ENCODE results near the gene RADX. TPM values are rescaled to one million over a fixed set of nuclear protein-coding genes. Genes with fewer than 3 reads are reported as not detected.
A peak's percentile ranks its signal among the peaks of the same experiment; 100 is the strongest.

RADX gene
- total and polyA plus RNA-seq, 2 of the 13 experiments (the other 11 are each of a cell fraction or from before 2014, with no cell fraction given) = 1.1 to 2.7 TPM

DNA sequence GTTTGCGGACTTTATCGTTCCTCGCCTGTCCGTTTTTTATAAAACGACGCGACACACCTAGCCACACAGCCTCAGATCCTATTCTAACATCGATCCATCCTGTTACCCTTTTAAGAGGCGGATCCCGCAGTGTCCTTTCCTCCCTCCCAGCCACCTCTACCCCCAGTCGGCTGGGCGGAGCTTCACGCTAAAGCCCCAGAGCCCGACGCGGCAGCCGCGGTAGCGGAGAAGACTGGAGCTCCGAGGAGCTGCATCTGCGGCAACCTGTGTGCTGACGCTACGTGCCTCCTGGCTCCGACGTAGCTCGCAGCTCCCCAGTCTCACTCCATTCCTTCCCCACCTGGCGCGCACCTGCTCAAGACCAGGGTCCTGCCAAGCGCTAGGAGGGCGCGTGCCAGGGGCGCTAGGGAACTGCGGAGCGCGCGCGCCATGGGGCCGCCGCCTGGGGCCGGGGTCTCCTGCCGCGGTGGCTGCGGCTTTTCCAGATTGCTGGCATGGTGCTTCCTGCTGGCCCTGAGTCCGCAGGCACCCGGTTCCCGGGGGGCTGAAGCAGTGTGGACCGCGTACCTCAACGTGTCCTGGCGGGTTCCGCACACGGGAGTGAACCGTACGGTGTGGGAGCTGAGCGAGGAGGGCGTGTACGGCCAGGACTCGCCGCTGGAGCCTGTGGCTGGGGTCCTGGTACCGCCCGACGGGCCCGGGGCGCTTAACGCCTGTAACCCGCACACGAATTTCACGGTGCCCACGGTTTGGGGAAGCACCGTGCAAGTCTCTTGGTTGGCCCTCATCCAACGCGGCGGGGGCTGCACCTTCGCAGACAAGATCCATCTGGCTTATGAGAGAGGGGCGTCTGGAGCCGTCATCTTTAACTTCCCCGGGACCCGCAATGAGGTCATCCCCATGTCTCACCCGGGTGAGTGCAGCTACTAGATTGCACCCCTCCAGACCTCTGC, 115.0 kb downstream of the RADX start, which contains the start of gene RNF128 (continued):
- TF ChIP-seq, protein P1, sequence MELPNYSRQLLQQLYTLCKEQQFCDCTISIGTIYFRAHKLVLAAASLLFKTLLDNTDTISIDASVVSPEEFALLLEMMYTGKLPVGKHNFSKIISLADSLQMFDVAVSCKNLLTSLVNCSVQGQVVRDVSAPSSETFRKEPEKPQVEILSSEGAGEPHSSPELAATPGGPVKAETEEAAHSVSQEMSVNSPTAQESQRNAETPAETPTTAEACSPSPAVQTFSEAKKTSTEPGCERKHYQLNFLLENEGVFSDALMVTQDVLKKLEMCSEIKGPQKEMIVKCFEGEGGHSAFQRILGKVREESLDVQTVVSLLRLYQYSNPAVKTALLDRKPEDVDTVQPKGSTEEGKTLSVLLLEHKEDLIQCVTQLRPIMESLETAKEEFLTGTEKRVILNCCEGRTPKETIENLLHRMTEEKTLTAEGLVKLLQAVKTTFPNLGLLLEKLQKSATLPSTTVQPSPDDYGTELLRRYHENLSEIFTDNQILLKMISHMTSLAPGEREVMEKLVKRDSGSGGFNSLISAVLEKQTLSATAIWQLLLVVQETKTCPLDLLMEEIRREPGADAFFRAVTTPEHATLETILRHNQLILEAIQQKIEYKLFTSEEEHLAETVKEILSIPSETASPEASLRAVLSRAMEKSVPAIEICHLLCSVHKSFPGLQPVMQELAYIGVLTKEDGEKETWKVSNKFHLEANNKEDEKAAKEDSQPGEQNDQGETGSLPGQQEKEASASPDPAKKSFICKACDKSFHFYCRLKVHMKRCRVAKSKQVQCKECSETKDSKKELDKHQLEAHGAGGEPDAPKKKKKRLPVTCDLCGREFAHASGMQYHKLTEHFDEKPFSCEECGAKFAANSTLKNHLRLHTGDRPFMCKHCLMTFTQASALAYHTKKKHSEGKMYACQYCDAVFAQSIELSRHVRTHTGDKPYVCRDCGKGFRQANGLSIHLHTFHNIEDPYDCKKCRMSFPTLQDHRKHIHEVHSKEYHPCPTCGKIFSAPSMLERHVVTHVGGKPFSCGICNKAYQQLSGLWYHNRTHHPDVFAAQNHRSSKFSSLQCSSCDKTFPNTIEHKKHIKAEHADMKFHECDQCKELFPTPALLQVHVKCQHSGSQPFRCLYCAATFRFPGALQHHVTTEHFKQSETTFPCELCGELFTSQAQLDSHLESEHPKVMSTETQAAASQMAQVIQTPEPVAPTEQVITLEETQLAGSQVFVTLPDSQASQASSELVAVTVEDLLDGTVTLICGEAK (IDR thresholded peaks at IDR 0.05) = no peak; the same call in 1 of the 2 replicates
- TF ChIP-seq, protein P1 (CRISPR knock-in tag; IDR thresholded peaks at IDR 0.05) = peak; percentile 97
- TF ChIP-seq ZNF713 (CRISPR knock-in tag; IDR thresholded peaks at IDR 0.05) (no peak), ZNF383 (CRISPR knock-in tag; IDR thresholded peaks at IDR 0.05; ENCODE audit: borderline replicate concordance) (no peak), RFXANK (CRISPR knock-in tag; IDR thresholded peaks at IDR 0.05) (no peak), NFYC (CRISPR knock-in tag; IDR thresholded peaks at IDR 0.05) (no peak), ZNF777 (CRISPR knock-in tag; IDR thresholded peaks at IDR 0.05) (peak; percentile 63; the same call in 1 of the 2 replicates), ZFP1 (CRISPR knock-in tag; IDR thresholded peaks at IDR 0.05) (no peak), PAX8 (CRISPR knock-in tag; IDR thresholded peaks at IDR 0.05; ENCODE audit: borderline replicate concordance) (no peak), ZNF446 (CRISPR knock-in tag; IDR thresholded peaks at IDR 0.05) (no peak)
- TF ChIP-seq, protein P2, sequence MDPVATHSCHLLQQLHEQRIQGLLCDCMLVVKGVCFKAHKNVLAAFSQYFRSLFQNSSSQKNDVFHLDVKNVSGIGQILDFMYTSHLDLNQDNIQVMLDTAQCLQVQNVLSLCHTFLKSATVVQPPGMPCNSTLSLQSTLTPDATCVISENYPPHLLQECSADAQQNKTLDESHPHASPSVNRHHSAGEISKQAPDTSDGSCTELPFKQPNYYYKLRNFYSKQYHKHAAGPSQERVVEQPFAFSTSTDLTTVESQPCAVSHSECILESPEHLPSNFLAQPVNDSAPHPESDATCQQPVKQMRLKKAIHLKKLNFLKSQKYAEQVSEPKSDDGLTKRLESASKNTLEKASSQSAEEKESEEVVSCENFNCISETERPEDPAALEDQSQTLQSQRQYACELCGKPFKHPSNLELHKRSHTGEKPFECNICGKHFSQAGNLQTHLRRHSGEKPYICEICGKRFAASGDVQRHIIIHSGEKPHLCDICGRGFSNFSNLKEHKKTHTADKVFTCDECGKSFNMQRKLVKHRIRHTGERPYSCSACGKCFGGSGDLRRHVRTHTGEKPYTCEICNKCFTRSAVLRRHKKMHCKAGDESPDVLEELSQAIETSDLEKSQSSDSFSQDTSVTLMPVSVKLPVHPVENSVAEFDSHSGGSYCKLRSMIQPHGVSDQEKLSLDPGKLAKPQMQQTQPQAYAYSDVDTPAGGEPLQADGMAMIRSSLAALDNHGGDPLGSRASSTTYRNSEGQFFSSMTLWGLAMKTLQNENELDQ (CRISPR knock-in tag; IDR thresholded peaks at IDR 0.05; ENCODE audit: borderline replicate concordance) = no peak
- TF ChIP-seq, protein P3, sequence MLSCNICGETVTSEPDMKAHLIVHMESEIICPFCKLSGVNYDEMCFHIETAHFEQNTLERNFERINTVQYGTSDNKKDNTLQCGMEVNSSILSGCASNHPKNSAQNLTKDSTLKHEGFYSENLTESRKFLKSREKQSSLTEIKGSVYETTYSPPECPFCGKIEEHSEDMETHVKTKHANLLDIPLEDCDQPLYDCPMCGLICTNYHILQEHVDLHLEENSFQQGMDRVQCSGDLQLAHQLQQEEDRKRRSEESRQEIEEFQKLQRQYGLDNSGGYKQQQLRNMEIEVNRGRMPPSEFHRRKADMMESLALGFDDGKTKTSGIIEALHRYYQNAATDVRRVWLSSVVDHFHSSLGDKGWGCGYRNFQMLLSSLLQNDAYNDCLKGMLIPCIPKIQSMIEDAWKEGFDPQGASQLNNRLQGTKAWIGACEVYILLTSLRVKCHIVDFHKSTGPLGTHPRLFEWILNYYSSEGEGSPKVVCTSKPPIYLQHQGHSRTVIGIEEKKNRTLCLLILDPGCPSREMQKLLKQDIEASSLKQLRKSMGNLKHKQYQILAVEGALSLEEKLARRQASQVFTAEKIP (CRISPR knock-in tag; IDR thresholded peaks at IDR 0.05; ENCODE audit: borderline replicate concordance) = no peak
